IMR-90 (cell line): ENCODE data around the gene ALKBH5.

Experiments used
- CTCF ChIP-seq: conservative IDR thresholded peaks from 2 replicates; pipeline ENCODE4 v1.5.1; 2012; ENCODE audit warnings: mild to moderate bottlenecking, low read depth, low read length, improper control_type of control experiment
- NFE2L2 ChIP-seq: fragments of 150-350 bp; IDR thresholded peaks from 2 replicates; pipeline ENCODE4 v1.6.1; 2016; ENCODE audit warnings: low read depth, mild to moderate bottlenecking, low read length
- POLR2A ChIP-seq: IDR thresholded peaks from 2 replicates; pipeline ENCODE4 v1.6.1; 2012; ENCODE audit warnings: mild to moderate bottlenecking, low read depth, low read length
- RCOR1 ChIP-seq: IDR thresholded peaks from 2 replicates; pipeline ENCODE4 v1.6.1; 2012; ENCODE audit warnings: mild to moderate bottlenecking, low read length, improper control_type of control experiment; ENCODE audit not compliant: insufficient replicate concordance

GRCh38 chr17:18213666-18214270, 30.1 kb downstream of the ALKBH5 start:
- TF ChIP-seq POLR2A (no peak), CTCF (no peak), NFE2L2 (no peak), RCOR1 (no peak)
